Measurements from ENCODE around the gene TNFRSF18. TPM values are rescaled to one million over a fixed set of nuclear protein-coding genes. Genes with fewer than 3 reads are reported as not detected.
"Not testable (repeated sequence)": the region's sequence is repeated elsewhere in the genome, so short reads cannot be mapped to it uniquely, and the experiment has no call there.

TNFRSF18 gene
- total RNA-seq, 2 experiments from 2014 or later, result 30.7 to 31.0 TPM

GRCh38 chr1:1179346-1179982, 26.9 kb downstream of the TNFRSF18 start:
- no peak overlapping the region for H3K27ac Mint-ChIP-seq
- CTCF ChIA-PET, result interaction anchor here (0.6 kb wide), 1 partner anchor 284 kb away, joined by 4 read pairs; no protein-coding TSS in a partner anchor
- no peak overlapping the region for H3K4me3 Mint-ChIP-seq
- intact Hi-C loops (cut with micrococcal nuclease), result no loop called here
- no peaks in the 10 kb centered on the region for H3K36me3 Mint-ChIP-seq (ENCODE audit: low read depth)
- no peak for DNase-seq
- H3K4me1 Mint-ChIP-seq (ENCODE audit: low read depth), result peaks cover under 1% of the 10 kb centered on the region
- H3K27me3 Mint-ChIP-seq (ENCODE audit: low read depth), result peaks cover 4% of the 10 kb centered on the region
- H3K9me3 Mint-ChIP-seq, result no peaks in the 10 kb centered on the region

- DNase-seq, result no peak
- Mint-ChIP-seq H3K9me3 (no peaks in the 10 kb centered on the region), H3K36me3 (ENCODE audit: low read depth) (no peaks in the 10 kb centered on the region), H3K27ac (no peak overlapping the region), H3K4me1 (ENCODE audit: low read depth) (peaks cover 3% of the 10 kb centered on the region), H3K4me3 (no peak overlapping the region), H3K27me3 (ENCODE audit: low read depth) (peaks cover 4% of the 10 kb centered on the region)
- CTCF ChIA-PET, result interaction anchor here (0.6 kb wide), 1 partner anchor 285 kb away, joined by 4 read pairs; no protein-coding TSS in a partner anchor
- intact Hi-C loops (cut with micrococcal nuclease), result no loop called here
Measured at GRCh38 chr1:1178794-1179331, 27.5 kb downstream of the TNFRSF18 start.

DNA sequence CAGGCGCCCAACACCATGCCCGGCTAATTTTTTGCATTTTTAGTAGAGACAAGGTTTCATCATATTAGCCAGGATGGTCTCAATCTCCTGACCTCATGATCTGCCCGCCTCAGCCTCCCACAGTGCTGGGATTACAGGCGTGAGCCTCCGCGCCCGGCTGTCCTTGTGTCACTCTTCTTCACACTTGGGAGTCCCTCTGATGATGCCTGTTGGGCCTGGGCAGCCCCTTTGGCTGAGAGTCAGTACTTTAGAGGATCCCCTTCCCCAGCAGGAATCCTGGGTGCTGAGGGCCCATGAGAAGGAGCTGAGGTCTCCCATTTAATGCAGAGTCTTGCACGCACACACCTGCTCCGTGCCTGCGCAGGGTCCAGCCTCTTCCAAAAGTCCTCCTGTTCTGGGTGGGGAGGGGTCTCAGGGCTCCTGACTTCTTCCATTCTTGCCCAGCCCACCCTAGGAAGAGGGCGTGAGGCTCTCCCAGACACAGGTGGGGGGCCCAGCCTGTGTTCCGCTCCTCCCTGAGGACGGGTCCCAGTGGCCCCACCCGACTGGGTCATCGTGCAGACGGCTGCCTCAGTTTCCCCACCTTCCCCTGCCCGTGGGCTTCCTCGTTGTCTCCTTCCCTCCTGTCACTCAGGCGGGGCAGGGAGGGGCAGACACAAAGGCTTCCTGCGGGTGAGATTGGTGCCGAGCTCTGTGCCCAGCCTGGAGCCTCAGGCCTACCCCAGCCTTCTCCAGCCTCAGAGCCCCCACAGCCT, 28.8 kb downstream of the TNFRSF18 start:
- Mint-ChIP-seq H3K27ac (no peak overlapping the region), H3K27me3 (ENCODE audit: low read depth) (peaks cover 6% of the 10 kb centered on the region), H3K4me3 (no peak overlapping the region), H3K36me3 (ENCODE audit: low read depth) (no peaks in the 10 kb centered on the region), H3K4me1 (ENCODE audit: low read depth) (peaks cover 7% of the 10 kb centered on the region), H3K9me3 (no peaks in the 10 kb centered on the region)
- CTCF ChIA-PET, result no interaction called here
- no peak for DNase-seq
- intact Hi-C loops (cut with micrococcal nuclease), result no loop called here

DNA sequence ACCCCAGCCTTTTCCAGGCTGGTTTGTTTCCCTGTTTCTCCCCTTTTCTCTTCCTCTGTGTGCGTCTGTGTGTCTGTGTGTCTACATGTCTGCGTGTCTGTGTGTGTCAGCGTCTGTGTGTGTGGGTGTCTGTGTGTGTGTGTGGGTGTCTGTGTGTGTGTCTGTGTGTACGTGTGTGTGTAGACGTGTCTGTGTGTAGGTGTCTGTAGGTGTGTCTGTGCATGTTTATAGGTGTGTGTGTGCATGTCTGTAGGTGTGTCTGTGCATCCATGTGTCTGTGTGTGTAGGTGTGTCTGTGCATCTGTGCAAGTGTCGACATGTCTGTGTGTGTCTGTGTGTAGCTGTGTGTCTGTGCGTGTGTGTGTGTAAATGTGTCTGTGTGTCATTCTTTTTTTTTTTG, 29.5 kb downstream of the TNFRSF18 start:
- Mint-ChIP-seq H3K36me3 (ENCODE audit: low read depth) (no peaks in the 10 kb centered on the region), H3K27ac (no peak overlapping the region), H3K9me3 (no peaks in the 10 kb centered on the region), H3K4me3 (no peak overlapping the region), H3K27me3 (ENCODE audit: low read depth) (peaks cover 11% of the 10 kb centered on the region), H3K4me1 (ENCODE audit: low read depth) (peaks cover 12% of the 10 kb centered on the region)
- DNase-seq, result no peak
- CTCF ChIA-PET, result no interaction called here
- intact Hi-C loops (cut with micrococcal nuclease), result no loop called here

- H3K9me3 Mint-ChIP-seq; H3K27ac Mint-ChIP-seq; H3K36me3 Mint-ChIP-seq (ENCODE audit: low read depth); CTCF ChIA-PET; DNase-seq; intact Hi-C loops (cut with micrococcal nuclease); H3K4me3 Mint-ChIP-seq: not testable (repeated sequence)
- Mint-ChIP-seq H3K27me3 (ENCODE audit: low read depth) (peaks cover 11% of the 10 kb centered on the region), H3K4me1 (ENCODE audit: low read depth) (peaks cover 12% of the 10 kb centered on the region)
Measured at GRCh38 chr1:1176063-1176761, 30.2 kb downstream of the TNFRSF18 start.

DNA sequence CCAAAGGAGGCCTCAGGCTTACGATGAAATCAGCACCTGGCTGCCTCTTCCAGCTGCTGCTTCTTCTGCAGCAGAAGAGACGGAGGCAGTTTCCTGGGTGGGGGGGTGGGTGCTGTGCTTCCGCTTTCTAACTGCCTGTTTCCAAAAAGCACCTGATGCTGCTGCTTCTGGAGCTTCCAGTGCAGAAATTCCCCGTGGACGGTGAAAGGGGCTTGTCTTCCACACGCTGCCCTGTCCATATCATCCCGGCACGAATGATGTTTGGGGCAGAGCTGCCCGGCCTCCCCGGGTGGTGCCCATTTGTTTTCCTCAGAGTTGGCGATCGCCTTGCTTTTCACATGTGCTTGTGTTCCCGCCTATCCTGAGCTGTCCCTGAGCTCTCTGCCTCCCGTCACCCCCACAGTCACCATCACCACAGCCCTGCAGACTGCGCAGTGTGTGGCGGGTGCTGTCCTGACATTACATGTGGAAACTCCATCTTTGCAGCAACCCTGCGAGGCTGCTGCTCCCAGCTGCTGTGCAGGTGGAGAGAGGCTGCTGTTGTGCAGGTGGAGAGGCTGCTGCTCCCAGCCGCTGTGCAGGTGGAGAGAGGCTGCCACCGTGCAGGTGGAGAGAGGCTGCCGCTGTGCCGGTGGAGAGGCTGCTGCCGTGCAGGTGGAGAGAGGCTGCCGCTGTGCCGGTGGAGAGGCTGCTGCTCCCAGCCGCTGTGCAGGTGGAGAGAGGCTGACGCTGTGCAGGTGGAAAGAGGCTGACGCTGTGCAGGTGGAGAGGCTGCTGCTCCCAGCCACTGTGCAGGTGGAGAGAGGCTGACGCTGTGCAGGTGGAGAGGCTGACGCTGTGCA, 30.9 kb downstream of the TNFRSF18 start:
- Mint-ChIP-seq H3K36me3 (ENCODE audit: low read depth) (no peaks in the 10 kb centered on the region), H3K27me3 (ENCODE audit: low read depth) (peaks cover 10% of the 10 kb centered on the region), H3K27ac (no peak overlapping the region), H3K4me3 (no peak overlapping the region), H3K9me3 (no peaks in the 10 kb centered on the region), H3K4me1 (ENCODE audit: low read depth) (peaks cover 12% of the 10 kb centered on the region)
- intact Hi-C loops (cut with micrococcal nuclease), result no loop called here
- no peak for DNase-seq
- CTCF ChIA-PET, result interaction anchor here (1.3 kb wide), 1 partner anchor 53 kb away, joined by 4 read pairs; no protein-coding TSS in a partner anchor

GRCh38 chr1:1173793-1174415, 32.5 kb downstream of the TNFRSF18 start, which contains the start of gene TTLL10:
Gene TTLL10 (plus strand): TSS chr1:1173880. CDS start chr1:1179216, 5,336 bp downstream.
- H3K4me3 Mint-ChIP-seq, result no peak within 1 kb of the TSS

GRCh38 chr1:1173061-1173792, 33.2 kb downstream of the TNFRSF18 start:
- CTCF ChIA-PET, result no interaction called here
- H3K9me3 Mint-ChIP-seq, result no peaks in the 10 kb centered on the region
- H3K36me3 Mint-ChIP-seq (ENCODE audit: low read depth), result no peaks in the 10 kb centered on the region
- peaks cover 15% of the 10 kb centered on the region for H3K27me3 Mint-ChIP-seq (ENCODE audit: low read depth)
- no peak for DNase-seq
- peaks cover 15% of the 10 kb centered on the region for H3K4me1 Mint-ChIP-seq (ENCODE audit: low read depth)
- no peak overlapping the region for H3K4me3 Mint-ChIP-seq
- intact Hi-C loops (cut with micrococcal nuclease), result no loop called here
- H3K27ac Mint-ChIP-seq, result no peak overlapping the region

More at GRCh38 chr1:1173793-1174415, 32.5 kb downstream of the TNFRSF18 start, which contains the start of gene TTLL10:
- H3K4me1 Mint-ChIP-seq (ENCODE audit: low read depth), result peaks cover 15% of the 10 kb centered on the region
- no peaks in the 10 kb centered on the region for H3K9me3 Mint-ChIP-seq
- peaks cover 15% of the 10 kb centered on the region for H3K27me3 Mint-ChIP-seq (ENCODE audit: low read depth)
- peak; percentile 46 for DNase-seq
- intact Hi-C loops (cut with micrococcal nuclease), result no loop called here
- no peak within 1 kb of the TSS for H3K27ac Mint-ChIP-seq
- CTCF ChIA-PET, result interaction anchor here (1.3 kb wide), 1 partner anchor 51 kb away, joined by 4 read pairs; no protein-coding TSS in a partner anchor
- H3K36me3 Mint-ChIP-seq (ENCODE audit: low read depth), result no peaks in the 10 kb centered on the region

DNA sequence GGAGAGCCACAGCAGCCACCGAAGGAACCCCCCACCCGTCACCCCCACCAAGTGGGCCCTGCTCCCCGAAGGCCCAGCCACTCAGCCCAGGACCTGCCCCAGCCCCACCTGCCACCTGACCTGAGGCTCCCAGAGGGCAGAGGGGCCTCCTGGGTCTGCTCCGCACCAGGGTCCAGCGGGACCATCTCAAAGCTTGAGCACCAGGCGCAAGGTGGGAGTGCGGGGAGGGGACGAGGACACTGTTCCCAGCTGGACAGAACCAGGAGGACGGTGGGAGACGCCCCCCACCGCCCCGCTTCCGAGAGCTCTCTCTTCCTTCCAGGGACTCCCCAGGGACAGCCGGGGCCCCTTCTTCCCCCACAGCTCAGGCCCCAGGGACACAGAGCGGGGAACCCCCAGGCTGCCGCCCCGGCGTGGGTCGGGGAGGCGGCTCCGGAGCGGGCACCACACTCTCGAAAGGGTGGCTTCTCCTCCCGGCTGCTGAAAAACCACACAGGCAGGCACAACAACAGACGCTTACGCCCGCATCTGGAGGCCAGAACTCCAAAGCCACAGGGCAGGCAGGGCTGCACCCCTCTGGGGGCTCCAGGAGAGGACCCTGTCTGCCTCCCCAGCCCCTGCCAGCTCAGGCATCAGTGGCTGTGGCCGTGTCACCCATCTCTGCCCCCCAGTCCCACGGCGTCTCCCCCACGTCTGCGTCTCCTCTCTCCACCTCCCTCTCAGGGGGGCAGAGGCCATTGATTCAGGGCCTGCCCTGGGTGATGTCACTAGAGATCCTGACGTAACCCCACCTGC, 34.6 kb downstream of the TNFRSF18 start:
- Mint-ChIP-seq H3K4me3 (no peak overlapping the region), H3K4me1 (ENCODE audit: low read depth) (peaks cover 15% of the 10 kb centered on the region), H3K36me3 (ENCODE audit: low read depth) (no peaks in the 10 kb centered on the region), H3K27me3 (ENCODE audit: low read depth) (peaks cover 15% of the 10 kb centered on the region), H3K27ac (no peak overlapping the region), H3K9me3 (no peaks in the 10 kb centered on the region)
- intact Hi-C loops (cut with micrococcal nuclease), result no loop called here
- peak; percentile 17 for DNase-seq
- CTCF ChIA-PET, result no interaction called here

DNA sequence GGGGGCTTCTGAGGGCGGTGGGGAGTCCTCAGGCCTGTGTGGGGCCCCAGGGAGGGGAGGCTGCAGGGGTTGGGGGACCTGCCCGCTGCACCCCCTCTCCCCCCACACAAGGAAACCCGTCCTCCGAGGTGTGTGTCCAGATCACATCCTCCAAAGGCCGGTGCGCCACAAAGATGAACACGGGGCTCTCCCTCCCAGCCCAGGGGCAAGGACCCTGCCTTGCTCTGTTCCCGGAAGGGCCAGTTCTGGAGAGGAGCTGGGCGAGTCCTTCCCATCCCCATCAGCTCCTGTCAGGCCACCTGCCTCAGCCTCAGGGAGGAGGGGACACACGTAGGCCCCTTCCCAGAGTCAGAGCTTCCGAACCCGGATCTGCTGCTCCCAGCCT, 35.2 kb downstream of the TNFRSF18 start:
- Mint-ChIP-seq H3K27ac (no peak overlapping the region), H3K4me1 (ENCODE audit: low read depth) (peaks cover 15% of the 10 kb centered on the region), H3K27me3 (ENCODE audit: low read depth) (peaks cover 15% of the 10 kb centered on the region), H3K36me3 (ENCODE audit: low read depth) (no peaks in the 10 kb centered on the region), H3K9me3 (no peaks in the 10 kb centered on the region), H3K4me3 (no peak overlapping the region)
- no peak for DNase-seq
- intact Hi-C loops (cut with micrococcal nuclease), result no loop called here
- CTCF ChIA-PET, result no interaction called here
